Hippocampal formation (tissue), 2 donors: ENCODE measurements around the gene CFAP157.
A peak's percentile ranks its signal among the peaks of the same experiment; 100 is the strongest.

Experiments
- DNase-seq, 2 donors: peaks; one replicate each; lab custom pipeline; 2025; lab: John Stamatoyannopoulos, UW

CFAP157 gene

DNA sequence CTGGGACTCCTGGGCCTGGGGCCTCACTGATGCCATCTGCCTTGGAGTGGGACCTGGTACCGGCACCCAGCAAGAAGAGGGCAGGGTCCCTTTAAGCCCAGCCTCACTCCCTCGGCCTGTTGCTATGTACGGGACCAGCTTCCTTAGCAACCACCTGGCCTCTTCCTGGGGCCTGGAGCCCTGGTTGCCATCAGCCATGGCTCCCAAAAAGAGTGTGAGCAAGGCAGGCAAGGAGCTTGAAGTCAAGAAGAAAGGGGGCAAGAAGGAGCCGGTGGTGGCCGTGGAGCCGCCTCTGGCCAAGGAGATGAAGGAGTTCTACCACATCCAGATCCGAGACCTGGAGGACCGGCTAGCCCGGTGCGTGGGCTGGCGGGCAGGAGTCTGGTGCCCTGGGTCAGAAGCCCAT is at the start of gene CFAP157:
CFAP157 (plus strand) TSS at position 153 of the 406 bp plus-strand sequence; CDS start at position 197, 44 bp downstream.
- no peak for DNase-seq

DNA sequence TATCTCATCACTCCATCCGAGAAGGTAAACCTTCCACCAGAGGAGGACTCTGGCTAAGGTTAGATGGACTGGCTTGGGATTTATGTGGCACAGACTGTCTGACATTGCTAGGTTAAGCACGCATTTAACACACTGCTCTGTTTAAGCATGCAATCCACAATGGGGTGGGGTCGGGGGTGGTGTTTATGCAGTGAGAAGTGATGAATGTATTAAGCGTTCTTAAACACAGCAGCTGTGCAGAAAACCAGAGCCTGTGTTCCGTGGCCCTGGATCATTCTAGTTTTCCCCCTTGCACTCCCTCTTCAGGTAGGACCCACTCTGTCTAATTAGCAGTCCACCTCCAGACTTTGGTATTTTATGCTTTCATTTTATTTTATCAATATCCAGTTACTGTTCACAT is 48.4 kb upstream of the CFAP157 start:
- DNase-seq, result no peak

DNA sequence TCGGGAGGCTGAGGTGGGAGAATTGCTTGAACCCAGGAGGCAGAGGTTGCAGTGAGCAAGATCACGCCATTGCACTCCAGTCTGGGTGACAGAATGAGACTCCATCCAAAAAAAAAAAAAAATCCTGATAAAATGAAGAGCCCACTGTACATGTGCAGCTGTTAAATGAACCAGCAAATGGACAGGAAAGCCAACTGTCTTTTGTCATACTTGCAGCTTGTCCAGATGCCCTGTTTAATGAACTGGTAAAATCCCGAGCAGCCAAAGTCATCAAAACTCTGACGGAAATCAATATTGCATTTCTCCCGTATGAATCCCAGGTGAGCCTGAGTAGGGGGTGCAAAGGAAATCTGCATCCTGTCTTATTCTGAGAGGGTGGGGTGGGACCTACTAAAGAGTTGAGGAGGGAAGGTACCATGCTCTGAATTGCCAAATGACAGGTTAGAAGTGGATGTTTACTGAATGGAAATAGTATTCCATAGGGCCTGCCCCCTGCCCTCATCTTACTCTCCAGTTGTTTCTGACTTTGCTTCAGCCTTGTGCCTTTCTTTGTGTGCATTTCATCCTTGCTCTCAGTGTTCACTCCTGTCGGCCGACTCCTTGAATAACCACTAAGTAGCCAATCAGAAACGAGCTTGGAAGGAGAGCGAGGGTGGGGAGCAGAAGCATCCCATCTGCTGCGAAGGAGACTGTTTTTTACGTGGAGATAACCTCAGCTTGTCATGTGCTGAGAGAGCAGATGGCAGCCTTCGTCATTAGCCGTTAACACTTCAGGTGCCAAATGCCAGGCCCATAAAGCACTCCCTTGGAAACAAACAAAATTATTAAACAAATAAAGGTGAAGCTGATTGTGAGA is 45.7 kb upstream of the CFAP157 start:
- DNase-seq, result peak in 1 of 2 donors; percentile 49

DNA sequence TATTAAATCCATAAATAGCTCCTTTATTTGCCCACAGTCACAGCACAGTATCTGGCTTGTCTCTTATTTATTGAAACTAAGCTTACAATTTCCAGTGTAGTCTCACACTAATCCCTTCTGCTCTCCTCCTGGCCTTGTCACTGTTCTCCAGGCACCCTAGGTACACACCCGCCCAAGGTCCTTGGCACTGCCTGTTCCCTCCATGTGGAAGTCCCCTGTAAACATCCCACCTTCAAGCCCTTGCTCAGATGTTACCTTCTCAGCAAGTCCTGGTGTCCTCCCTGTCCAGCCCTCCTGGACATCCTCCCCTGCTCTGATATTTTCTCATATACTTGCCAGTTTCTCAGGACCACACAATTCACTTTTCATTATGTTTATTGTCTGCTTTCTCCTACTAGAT is 44.2 kb upstream of the CFAP157 start:
- DNase-seq, result no peak

DNA sequence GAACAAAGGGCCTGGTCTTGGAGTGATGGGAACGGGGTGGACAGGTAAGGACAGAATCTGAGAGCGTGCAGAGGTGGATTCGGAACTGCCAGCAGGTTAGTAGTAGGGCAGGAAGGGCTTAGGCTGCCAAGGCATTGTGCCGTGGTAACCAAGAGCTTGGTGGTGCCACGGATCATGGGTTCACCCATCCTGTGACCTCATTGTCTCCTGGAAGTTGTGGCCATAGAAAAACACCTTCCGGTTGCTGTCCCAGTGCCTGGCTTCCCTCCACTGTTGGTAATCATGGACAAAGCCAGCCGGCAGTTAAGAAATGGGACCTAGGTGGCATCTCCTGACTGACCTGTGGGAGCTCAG is 42.5 kb upstream of the CFAP157 start:
- DNase-seq, result no peak

DNA sequence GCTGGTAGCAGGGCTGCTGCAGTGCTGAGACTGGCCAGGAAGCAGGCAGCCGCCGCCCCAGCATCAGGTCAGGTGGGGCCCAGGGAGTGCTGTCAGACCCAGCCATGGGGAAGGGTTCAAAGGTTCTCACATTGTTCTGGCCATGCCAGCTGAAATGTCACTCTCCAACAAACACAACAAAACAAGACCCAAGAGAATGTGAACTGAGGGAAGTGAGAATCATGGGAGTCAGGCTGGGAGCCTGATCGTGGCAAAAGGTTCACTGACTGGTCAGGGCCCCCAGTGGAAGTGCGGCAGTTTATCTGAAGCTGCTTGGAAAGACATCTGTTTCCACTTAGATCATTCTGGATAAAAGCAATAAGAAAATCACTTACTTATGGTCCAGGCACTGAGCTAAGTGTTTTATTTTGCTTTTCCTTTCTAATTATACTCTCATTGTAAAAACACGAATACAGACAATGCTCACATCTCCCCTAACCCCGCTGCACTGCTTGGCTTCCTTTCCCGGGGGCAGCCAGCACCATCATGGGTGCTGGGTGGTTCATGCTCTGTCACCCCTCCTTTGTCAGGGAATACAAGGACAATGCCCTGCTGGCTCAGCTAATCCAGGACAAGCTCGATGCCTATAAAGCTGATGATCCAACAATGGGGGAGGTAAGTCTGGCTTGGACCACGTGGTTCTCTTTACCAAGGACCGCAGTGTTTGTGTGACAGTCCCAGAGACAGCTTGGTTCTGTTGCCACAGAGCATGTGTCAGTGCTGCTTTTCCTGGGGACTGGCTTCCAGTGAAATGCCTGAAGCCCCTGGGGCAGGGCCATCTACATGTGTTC is 41.9 kb upstream of the CFAP157 start:
- peak in 1 of 2 donors; percentile 9 for DNase-seq

DNA sequence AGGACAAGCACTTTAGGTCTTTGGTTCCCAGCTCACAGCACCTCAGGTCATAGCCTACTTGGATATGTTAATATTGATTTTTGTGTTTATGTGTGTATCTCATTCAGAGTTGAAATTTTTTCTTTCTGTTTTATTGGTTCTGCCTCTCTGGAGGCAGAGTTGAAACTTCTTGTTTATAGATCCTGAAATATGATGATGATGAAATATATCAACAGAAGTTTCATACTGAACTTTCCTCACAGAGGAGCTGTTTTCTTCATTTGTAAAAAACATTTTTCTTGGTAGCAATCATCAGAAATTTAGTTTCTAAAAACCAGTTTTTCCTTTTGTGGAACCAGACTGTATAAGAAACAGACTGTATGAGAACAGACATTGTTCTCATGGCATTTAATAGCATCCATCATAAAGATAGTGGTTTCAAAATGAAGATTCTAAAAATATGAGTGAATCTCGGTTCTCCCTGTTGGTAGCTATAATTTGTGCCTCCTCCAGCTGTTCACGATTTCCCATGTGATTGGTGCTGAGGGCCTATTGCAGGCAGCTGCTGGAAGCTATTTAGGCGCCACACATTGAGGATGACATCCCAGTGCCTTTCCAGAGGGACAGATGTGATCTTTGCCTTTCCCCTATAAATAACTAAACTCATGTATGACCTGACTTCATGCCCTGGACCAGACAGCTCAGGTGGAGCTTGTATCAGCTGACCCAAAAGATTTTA is 39.5 kb upstream of the CFAP157 start:
- DNase-seq, result no peak

DNA sequence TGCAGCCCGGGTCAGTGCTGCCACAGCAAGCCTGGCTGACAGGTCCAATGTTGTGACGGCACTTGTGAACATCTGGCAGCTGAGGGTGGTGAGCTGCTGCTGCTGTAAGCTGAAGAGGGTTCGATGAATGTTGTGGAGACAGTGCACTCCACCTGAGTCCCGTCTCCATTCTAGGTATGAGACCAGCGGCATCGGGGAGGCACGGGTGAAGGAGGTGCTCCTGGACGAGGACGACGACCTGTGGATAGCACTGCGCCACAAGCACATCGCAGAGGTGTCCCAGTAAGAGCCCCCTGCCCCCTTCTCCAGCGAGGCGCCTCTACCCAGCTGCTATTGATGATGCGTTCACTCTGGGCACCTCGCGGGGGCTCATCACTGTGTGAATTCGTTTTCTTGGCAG is 38.9 kb upstream of the CFAP157 start:
- no peak for DNase-seq

DNA sequence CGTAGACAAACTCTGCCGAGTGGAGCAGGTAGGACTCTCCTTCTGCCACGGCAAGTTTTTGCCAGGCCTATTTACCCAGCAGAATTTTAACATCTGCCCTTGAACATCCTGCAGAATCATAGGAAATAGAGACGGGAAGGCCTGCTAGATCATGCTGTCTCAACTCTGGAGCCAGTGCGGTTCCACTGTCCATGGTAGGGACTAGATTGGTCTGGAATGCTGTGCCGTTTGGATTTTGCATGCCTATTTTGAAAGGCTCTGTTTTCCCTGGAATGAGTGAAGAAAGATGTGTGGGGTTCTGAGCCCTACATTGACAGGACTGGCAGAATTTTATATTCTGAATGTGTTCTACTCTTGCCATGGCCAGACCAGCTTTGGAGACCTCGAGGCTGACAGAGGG is 33.6 kb upstream of the CFAP157 start:
- DNase-seq, result no peak

DNA sequence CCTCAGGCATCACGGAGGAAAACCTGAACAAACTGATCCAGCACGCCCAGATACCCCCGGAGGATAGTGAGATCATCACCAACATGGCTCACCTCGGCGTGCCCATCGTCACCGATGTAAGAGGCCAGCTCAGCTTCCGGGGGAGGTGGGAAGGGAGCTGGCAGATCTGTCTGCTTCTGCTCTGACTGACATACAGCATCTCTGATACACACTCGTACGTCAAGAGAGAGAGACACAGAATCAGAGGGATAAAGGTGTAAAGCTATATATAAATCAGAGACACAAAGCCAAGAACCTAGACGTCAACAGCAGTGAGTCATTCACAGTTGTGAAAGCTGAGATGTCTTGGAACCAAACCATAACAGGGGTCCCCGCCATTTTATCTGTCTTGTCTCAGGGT is 30.1 kb upstream of the CFAP157 start:
- no peak for DNase-seq

DNA sequence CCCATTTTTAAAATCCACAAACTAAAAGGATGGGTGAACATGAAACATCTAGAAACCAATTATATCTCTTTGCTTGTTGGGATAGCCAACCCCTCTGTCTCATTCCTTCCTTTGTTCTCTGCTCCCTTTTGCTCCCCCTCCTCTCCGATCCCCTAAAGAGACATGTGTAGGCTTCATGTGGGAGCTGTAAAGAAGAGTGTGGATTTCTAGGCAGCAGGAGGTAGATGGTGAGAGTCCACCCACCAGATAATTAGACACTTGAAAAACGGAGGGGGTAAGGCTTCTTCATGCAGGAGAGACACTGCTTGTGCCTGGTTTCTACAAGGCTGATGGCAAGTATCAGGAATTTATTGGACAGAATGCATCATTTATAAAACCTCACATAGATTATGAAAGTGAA is 27.3 kb upstream of the CFAP157 start:
- DNase-seq, result peak in 1 of 2 donors; percentile 32

DNA sequence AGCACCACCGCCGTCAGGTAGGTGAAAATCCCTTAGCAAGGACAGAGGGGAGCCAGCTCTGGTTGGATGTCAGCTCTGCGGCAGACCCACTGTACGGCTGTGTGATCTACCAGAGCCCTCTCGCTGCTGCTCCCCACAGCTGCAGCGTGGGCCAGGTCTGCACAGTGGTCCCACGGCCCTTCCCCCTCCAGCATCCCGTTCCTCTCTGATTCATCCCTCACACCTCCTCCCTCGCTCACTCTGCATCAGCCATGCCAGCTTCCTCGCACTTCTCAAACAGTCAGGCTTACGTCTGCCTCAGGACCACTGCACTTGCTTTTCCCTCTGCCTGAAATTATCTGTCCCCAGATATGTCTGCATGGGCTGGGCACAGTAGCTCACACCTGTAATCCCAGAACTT is 26.6 kb upstream of the CFAP157 start:
- no peak for DNase-seq

DNA sequence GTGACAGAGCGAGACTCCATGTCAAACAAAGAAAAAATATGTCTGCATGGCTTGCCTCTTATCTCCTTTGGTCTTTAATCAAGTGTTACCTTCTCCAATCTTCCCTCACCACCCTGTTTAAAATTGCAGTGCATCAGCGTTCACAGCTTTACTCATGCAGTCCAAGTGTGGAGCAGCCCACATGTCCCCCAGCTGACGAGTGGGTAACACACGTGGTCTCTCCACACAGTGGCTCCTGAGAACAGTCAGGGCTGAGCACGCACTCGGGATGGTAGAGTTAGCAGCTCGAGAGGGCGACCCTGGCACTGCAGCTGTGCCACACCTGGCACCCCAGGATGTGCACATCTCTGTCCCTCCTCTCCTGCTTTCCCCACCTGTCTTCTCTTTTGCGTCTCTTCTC is 25.9 kb upstream of the CFAP157 start:
- no peak for DNase-seq

DNA sequence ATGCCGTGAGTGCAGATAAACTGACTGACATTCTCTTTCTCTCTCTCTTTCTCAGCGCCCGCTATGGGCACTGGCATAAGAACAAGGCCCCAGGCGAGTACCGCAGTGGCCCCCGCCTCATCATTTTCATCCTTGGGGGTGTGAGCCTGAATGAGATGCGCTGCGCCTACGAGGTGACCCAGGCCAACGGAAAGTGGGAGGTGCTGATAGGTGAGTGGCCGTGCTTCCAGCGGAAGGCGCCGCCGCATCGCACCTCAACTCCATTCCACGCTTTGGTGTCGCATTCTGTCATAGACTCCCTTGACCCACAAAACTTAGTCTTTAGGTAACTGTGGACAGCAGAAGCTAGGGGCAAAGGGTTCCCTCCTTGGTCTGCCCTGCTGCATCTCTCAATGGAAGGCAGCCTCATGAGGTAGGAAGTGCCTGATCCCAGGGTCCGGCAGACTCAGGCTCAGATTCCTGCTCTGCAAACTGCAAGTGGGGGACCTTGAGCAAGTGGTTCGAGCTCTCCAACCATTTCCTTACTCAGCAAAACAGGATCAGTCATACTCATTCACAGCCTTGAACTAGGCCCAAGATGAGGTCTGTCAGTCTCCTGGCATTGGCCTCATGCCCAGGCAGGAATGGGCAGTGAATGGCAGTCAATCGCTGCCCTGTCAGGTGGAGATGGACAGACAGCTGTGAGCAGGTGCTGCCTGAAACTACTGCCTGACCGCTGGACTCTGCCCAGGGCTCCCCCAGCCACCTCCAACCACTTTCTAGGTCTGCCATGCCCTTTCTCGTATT is 24.2 kb upstream of the CFAP157 start:
- no peak for DNase-seq

DNA sequence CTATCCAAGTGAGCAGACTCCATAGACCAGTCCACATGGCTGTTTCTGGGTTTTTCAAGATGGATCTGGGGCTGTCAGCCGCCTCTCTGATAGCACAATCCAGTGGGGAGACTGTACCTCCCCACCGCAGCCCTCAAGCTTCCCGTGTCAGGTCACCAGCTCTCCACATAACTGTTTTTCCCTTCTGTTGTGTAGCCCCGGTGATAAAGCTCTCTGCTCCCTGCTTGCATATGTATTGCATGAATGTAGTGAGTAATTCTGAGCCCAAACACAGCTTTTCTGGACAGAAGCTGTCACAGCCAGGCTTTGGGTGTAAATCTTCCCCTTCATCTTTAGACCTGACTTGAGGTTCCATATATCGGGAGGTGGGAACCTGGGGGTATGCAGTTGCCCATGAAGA is 23.1 kb upstream of the CFAP157 start:
- no peak for DNase-seq

DNA sequence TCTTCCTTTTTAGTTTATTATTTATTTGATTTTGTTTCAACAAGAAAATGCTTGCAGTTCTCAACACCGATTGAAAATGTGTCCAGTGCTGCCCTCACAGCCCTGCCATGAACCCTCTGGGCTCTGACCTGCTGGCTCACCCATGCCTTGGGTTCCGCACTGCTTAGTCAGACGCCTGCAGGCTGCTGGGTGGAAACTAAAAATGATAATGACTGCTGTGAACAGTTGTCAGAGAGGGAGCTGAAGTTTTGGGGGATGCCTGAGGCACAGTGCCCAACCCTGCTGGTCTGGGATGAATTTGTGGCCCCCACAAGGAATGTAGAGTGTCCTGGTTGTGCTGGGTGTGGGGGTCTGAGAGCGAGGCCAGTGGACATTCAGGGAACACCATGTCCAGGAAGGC is 22.2 kb upstream of the CFAP157 start:
- no peak for DNase-seq

DNA sequence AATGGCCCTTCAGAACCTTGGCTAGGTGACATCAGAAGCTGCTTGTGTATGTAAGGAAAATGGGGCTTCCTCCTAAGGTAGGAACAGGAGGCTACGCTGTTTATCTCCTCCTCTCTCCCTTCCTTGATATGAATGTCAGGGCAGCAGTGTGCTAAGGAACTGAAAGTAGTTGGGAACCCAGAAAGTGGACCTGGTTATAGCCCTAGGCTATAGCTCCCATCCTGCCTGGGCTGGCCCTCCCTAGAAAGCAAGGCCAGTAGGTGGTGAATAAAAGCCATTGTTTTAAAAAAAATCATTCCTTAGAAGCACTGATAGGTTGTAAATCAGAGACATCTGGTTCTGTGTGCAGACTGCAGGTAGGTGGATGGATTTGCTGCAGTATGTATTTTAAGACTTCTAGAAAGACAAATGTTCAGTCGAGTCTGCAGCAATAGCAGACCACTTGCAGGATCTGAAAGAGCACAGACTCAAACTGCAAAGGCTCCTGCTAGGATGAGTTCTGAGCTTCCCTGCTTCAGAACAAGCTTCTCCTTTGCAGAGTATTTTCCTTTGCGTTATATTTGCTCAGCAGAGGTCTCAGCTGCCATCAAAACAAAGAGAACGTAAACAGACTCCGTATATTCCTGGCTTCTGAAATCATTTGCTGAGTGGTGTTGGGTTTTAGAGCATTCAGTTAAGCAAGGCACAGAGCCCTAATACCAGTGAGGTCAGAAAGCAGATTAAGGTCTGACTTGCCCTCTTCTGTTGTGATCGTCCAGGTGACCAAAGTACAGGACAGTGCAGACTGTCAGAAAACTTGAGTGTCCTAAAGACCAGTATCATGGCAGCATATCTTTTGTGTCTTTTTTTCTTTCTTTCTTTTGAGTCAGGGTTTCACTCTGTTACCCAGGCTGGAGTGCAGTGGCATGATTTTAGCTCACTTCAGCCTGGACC is 20.1 kb upstream of the CFAP157 start:
- no peak for DNase-seq

DNA sequence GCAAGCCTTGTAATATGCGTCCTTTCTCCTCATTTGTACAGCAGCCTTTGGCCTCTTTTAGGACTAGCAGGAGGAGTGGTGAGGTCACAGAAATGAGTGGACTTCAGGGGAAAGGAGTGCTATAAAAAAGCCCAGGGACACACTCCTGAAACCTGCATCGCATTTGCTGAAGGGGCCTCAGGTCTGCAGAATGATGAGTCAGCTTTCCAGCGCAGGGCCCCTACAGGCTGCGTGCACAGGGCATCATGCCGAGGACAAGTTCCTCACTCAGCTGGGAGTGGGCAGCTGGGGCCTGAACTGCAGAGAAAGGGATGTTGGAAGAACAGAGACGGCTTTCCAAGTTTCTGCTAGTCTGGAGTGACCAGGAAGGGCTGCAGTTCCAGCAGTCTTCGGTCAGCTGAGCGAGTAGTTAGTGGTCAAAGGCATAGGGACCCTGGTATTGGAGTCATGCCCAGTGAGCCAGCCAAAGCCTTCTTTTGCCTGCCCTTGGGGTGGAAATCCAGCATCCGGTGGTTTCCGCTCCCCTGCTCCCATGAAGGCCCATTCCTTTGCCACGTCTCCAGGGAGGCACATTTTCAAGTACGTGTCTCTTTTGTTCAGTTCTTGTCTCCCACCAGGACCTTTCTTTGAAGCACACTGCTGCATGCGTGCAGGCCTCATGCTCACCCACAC is 17.3 kb upstream of the CFAP157 start:
- no peak for DNase-seq

DNA sequence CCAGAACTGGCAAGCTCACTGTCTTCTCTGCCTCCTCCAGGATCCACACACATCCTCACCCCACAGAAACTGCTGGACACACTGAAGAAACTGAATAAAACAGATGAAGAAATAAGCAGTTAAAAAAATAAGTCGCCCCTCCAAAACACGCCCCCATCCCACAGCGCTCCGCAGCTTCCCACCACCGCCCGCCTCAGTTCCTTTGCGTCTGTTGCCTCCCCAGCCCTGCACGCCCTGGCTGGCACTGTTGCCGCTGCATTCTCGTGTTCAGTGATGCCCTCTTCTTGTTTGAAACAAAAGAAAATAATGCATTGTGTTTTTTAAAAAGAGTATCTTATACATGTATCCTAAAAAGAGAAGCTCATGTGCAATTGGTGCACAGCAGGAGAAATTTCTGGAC is 16.1 kb upstream of the CFAP157 start:
- DNase-seq, result no peak

DNA sequence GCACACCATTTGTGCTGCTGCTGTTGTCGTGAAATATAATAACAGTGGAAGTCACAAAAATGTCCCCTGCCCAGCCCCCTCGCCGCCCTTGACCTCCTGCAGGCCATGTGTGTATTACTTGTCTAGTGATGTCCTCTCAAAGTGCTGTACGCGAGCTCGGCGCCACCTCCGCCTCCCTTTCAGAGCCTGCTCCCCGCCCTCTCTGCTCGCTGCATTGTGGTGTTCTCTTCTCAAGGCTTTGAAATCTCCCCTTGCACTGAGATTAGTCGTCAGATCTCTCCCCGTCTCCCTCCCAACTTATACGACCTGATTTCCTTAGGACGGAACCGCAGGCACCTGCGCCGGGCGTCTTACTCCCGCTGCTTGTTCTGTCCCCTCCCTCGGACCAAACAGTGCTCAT is 14.7 kb upstream of the CFAP157 start:
- DNase-seq, result no peak
